Astrocyte of the spinal cord (primary cell): ENCODE measurements around the gene CYP4F12.

ENCODE experiments used
- DNase-seq: peaks from one replicate; pipeline ENCODE4 v3.0.0; 2011; ENCODE audit warnings: low read depth, low spot score
- H3K4me3 ChIP-seq: 2 replicates; pipeline ENCODE4 v1.5.1; 2011; ENCODE audit warnings: low read depth, mild to moderate bottlenecking, low read length, moderate library complexity
- CTCF ChIP-seq: IDR thresholded peaks from 2 replicates; pipeline ENCODE4 v1.5.1; 2012; ENCODE audit warnings: low read depth, mild to moderate bottlenecking, low read length, inconsistent platforms
- in situ Hi-C: cut with HindIII; loops from 2 replicates; pipeline ENCODE4 v1.10.0; 2017; ENCODE audit warnings: low sequenced_read_pairs

Gene CYP4F12

GRCh38 chr19:15640904-15641597, 31.8 kb upstream of the CYP4F12 start:
- DNase-seq, result no peak
- in situ Hi-C loops, result no loop called here
- no peak for TF ChIP-seq CTCF
- H3K4me3 ChIP-seq, result no peak overlapping the region

- no peak overlapping the region for H3K4me3 ChIP-seq
- no peak for TF ChIP-seq CTCF
- in situ Hi-C loops, result no loop called here
- no peak for DNase-seq
Observed at GRCh38 chr19:15641901-15642491, 30.9 kb upstream of the CYP4F12 start.

- TF ChIP-seq CTCF, result no peak
- no peak for DNase-seq
- H3K4me3 ChIP-seq, result no peak overlapping the region
- in situ Hi-C loops, result no loop called here
Observed at GRCh38 chr19:15642807-15643206, 30.1 kb upstream of the CYP4F12 start.

GRCh38 chr19:15643387-15643786, 29.5 kb upstream of the CYP4F12 start:
- H3K4me3 ChIP-seq, result no peak overlapping the region
- DNase-seq, result no peak
- in situ Hi-C loops, result no loop called here
- no peak for TF ChIP-seq CTCF

GRCh38 chr19:15644066-15644741, 28.7 kb upstream of the CYP4F12 start:
- H3K4me3 ChIP-seq, result no peak overlapping the region
- no peak for TF ChIP-seq CTCF
- DNase-seq, result no peak
- in situ Hi-C loops, result no loop called here

- in situ Hi-C loops, result no loop called here
- no peak for TF ChIP-seq CTCF
- H3K4me3 ChIP-seq, result no peak overlapping the region
- DNase-seq, result no peak
Observed at GRCh38 chr19:15644816-15645215, 28.1 kb upstream of the CYP4F12 start.
